HG03066 (cell line): Measurements from ENCODE around the gene SREBF1.

Experiments
- ATAC-seq: cut with Tn5 transposase; IDR thresholded peaks from one replicate; pipeline ENCODE4 v1.9.1; 2021; ENCODE audit warnings: low read depth; ENCODE audit not compliant: unreplicated experiment

The SREBF1 gene

GRCh38 chr17:17783825-17784656 is 52.7 kb downstream of the SREBF1 start:
- ATAC-seq, result peak; percentile 21

GRCh38 chr17:17783116-17783824 is 53.5 kb downstream of the SREBF1 start:
- peak; percentile 46 for ATAC-seq

GRCh38 chr17:17782523-17783115 is 54.2 kb downstream of the SREBF1 start:
- no peak for ATAC-seq

GRCh38 chr17:17781591-17782496 is 54.9 kb downstream of the SREBF1 start:
- no peak for ATAC-seq

GRCh38 chr17:17780922-17781590 is 55.7 kb downstream of the SREBF1 start:
- no peak for ATAC-seq

- ATAC-seq, result no peak
Observed at GRCh38 chr17:17779015-17779611, 57.7 kb downstream of the SREBF1 start.

GRCh38 chr17:17778308-17779014 is 58.3 kb downstream of the SREBF1 start:
- no peak for ATAC-seq

- ATAC-seq, result no peak
Observed at GRCh38 chr17:17776889-17777288, 59.9 kb downstream of the SREBF1 start.

- ATAC-seq, result no peak
Observed at GRCh38 chr17:17774009-17774881, 62.5 kb downstream of the SREBF1 start.

- ATAC-seq, result no peak
Observed at GRCh38 chr17:17772231-17772630, 64.6 kb downstream of the SREBF1 start.

GRCh38 chr17:17771498-17772201 is 65.1 kb downstream of the SREBF1 start:
- no peak for ATAC-seq

- no peak for ATAC-seq
Observed at GRCh38 chr17:17770632-17771044, 66.1 kb downstream of the SREBF1 start.

- ATAC-seq, result no peak
Observed at GRCh38 chr17:17769869-17770631, 66.7 kb downstream of the SREBF1 start.

GRCh38 chr17:17768424-17769088 is 68.2 kb downstream of the SREBF1 start:
- ATAC-seq, result no peak

GRCh38 chr17:17767887-17768418 is 68.8 kb downstream of the SREBF1 start:
- no peak for ATAC-seq
